GF-D8 (cell line): ENCODE data around the gene KRTAP12-3.
"Not testable (repeated sequence)": the region's sequence is repeated elsewhere in the genome, so short reads cannot be mapped to it uniquely, and the experiment has no call there.

ENCODE experiments used
- DNase-seq: peaks from one replicate; lab custom pipeline; 2025; lab: John Stamatoyannopoulos, UW

The KRTAP12-3 gene

DNA sequence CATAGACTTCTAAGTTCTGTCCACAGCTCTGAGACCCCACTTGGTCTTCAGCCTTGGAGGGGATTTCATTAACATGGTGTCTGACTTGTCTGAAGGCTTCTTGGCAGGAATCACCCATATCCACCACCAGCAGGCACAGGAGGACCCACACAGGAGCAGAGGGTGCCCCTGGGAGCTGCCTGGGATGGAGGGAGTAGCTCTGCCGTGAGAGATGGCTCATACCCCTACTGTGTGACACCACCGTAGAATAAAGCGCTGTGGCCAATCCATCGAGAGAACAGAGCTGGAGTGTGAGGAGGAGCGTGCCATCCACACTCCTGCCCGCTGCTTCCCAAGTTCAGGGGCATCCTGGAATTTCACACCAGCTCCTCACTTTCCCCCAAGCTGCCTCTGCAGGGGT lies 27.3 kb downstream of the KRTAP12-3 start:
- DNase-seq: not testable (repeated sequence)

DNA sequence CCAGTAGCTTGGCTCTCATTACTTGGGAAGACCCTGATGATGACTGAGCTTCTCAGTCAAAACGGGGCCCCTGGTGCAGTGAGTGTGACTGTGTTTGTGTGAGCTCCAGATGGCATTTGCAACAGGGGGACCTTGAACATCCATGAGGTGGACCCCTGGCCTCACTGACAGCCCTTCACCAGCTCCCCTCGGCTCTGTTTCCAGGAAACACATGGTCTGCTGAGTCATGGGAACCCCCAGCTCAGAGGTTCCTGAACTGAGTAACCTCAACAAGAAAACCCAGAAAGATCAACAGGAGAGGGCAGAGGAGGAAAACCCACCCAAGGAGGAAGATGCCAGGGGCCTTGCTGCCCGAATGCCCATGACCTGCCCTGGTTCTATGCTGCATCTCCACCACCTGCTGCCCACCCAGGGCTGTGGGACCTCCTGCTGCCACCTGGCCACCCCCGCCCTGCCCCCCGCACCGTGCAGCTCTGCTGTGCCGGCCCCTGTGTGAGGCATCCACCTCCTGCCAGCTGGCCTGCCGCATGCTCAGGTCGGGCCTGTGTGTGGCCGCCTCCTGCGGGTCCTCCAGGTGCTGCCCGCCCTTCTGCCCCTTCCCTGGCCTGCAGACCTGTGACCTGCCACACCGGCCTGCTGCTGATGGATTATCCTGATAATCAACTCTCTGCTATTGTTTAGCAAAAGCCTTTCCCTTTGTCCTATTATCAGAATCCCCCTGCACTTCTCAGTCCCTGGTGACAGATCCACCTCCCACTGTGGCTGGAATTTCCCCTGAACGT lies 28.5 kb downstream of the KRTAP12-3 start:
- DNase-seq: no peak

DNA sequence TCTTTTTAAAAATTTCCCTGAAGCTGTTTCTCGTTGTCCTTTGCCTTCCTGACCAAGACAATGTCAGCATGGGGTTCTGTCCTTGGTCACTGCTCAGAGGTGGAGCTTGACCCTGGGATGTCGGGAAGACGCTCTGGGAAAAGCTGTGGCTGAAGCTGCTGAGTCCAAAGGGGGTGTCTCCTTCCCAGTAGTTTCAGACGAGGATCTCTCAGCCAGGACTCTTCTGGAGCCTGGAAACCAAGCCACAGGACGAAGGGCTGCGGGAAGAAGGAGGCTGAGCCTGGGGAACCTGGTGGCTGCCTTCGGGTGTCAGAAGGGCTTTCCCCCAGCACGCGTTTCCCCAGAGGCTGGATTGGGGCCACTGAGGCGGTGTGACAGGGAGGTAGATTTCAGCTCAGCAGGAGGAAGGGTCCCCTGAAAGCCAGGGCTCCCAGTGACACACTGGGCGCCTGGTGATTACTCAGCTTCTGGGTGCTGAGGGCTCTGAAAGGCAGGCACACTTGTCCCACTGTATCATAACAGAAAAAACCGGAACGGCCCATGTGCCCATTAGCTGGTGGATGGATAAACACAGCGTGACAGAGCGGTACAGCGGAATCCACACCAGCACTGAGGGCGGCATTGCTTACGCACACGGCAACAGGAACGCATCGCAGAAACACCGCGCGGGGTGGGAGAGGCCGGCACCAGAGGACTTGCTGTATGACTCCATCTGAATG lies 29.3 kb downstream of the KRTAP12-3 start:
- no peak for DNase-seq

DNA sequence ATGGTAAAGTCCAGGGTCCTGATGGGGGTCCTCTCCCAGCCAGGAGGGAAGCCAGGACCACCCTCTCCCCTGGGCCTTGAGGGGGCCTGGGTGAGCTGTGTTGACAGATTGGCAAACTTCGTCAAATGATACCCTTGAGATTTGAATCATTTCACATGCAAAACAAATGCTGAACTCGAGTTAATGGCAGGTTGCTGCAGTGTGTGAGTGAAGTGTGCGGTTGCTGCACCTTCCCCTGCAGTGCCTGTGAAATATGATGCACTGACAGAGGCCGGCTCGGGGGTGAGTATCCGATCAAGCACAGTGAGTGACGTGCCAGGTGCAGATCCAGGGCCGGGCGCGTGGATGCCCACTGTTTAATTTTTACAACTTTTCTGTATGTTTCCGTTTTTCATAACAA lies 29.9 kb downstream of the KRTAP12-3 start:
- no peak for DNase-seq

- not testable (repeated sequence) for DNase-seq
These were observed 32.0 kb downstream of the KRTAP12-3 start for GRCh38 chr21:44689740-44690139.

- no peak for DNase-seq
These were observed 34.0 kb downstream of the KRTAP12-3 start for GRCh38 chr21:44691686-44692085.

GRCh38 chr21:44692798-44693512 lies 35.2 kb downstream of the KRTAP12-3 start:
- DNase-seq: no peak

DNA sequence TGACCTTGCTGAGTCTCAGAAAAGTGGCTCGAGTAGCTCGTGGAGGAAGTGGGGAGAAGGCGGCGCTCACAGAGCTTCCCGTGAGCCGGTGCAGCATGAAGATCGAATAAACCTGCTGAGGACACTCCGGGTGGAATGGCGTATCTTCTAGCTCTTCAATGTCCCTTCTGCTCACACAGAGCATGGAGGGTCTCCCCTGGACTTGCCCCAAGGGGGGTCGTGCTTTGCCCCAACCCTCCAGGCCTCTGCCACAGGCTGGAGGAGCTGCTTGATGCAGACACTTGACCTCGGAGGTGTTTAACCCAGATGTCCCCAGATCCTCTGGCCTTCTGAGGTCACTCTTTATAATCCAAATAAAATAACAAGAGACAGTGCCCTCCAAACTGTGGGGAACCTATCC lies 37.0 kb downstream of the KRTAP12-3 start:
- DNase-seq: no peak

GRCh38 chr21:44695184-44695583 lies 37.5 kb downstream of the KRTAP12-3 start:
- no peak for DNase-seq

- DNase-seq: no peak
These were observed 37.9 kb downstream of the KRTAP12-3 start for GRCh38 chr21:44695641-44696040.

DNA sequence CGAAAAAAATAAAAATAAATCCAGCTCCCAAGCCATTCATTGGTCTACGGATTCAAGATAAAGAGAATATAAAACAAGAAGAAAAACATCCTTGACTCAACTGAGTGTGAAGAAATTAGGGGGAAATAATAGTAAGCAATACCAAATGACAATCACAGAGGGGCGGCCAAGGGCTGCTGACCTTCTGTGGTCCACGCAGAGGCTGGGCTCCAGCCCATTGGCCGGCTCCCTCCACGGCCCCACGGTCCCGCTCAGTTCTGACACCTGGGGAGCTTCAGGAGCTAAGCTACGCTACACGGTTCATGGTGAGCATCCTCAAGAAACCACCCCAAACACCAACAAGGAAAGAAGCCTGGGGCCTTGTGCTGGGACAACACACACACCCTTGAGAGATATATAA lies 38.8 kb downstream of the KRTAP12-3 start:
- no peak for DNase-seq

DNA sequence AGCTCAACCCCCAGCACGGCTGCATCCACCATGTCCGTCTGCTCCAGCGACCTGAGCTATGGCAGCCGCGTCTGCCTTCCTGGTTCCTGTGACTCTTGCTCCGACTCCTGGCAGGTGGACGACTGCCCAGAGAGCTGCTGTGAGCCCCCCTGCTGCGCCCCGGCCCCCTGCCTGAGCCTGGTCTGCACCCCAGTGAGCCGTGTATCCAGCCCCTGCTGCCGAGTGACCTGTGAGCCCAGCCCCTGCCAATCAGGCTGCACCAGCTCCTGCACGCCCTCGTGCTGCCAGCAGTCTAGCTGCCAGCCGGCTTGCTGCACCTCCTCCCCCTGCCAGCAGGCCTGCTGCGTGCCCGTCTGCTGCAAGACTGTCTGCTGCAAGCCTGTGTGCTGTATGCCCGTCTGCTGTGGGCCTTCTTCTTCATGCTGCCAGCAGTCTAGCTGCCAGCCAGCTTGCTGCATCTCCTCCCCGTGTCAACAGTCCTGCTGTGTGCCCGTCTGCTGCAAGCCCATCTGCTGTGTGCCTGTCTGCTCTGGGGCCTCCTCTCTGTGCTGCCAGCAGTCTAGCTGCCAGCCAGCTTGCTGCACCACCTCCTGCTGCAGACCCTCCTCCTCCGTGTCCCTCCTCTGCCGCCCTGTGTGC lies 39.6 kb downstream of the KRTAP12-3 start, which contains the start of gene KRTAP10-12:
Gene KRTAP10-12 (plus strand): TSS at position 1 of the 639 bp plus-strand sequence. CDS start 30 bp downstream, at position 31.
- DNase-seq: not testable (repeated sequence)

GRCh38 chr21:44697811-44698734 lies 40.3 kb downstream of the KRTAP12-3 start:
- DNase-seq: no peak

DNA sequence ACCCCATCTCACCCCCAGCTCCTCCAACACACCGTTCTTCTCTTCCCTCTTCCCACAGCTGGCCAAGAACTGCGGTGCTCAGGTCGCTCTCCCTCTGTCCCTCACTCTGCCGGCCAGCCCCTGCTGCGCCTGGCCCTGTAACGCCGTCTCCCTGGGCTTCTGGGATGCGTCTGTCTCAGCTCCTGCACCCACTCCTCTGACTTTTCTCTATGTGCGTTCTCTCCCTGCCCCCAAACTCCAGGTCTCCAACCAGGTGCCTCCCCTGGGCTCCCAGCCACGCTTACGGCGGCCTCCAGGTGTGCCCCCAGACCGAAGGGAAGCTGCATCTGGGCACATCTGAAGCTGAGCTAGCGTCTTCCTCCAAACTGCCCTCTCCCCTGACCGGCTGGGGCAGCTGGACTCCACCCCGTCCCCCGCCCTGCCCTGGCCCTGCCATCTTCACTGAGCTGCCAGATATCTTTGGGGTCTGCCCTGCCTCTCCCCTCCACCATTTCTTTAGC lies 41.8 kb downstream of the KRTAP12-3 start:
- no peak for DNase-seq

DNA sequence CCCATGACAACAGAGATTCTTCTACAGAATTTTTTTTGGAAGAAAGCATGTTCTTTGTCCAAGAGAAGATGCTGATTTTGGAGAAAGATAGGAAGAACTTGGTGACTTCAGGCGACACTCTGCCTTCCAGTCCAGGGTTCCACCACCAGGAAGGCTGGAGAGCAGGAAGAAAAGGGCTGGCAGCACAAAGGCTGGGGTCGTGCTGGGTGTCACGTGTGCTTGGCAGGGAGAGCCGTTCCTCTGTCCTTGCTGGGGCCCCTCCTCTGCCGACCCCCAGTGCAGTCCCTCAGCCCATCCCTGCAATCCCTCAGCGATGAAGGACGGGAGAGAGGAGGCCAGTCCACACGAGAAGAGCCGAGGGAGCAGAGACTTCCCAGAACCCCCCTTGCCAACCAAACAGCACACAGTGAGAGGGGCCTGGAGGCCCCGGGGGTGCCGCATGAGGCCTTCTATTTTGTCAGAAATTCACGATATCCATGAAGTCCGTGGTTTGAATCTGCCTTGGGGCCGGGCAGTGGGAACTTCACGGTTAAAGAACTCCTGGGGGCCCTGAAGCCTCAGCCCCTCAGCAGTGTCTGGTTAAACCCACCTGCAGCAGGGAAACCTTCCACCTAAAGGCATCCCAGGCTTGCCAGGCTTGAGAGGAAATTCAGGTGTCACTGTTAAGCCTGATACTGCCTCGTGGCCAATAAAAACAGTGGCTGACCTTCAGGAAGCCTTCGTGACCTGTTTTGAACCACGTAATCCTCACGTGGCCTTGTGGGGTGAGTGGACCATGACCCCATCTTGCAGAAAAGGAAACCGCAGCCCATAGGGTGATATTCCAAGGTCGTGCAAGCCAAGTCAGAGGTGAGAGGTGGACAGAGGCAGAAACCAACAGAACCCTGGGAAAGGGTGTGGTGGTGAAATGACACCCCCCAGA lies 42.6 kb downstream of the KRTAP12-3 start:
- no peak for DNase-seq

DNA sequence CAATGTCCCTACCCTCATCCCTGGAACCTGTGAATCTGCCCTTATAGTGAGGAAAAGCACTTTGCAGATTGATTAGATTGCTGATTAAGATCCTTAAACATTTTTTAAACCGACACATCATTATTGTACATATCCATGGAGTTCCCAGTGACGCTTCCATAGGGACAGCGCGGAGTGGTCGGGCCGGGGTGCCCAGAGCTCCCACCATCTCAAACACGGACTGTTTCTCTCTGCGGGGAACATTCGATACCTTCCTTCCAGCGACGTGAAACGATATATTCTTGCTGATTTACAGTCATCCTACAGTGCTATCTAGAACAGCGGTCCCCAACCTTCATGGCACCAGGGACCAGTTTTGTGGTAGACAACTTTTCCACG lies 43.3 kb downstream of the KRTAP12-3 start:
- DNase-seq: no peak

- DNase-seq: no peak
These were observed 43.8 kb downstream of the KRTAP12-3 start for GRCh38 chr21:44701541-44701940.

DNA sequence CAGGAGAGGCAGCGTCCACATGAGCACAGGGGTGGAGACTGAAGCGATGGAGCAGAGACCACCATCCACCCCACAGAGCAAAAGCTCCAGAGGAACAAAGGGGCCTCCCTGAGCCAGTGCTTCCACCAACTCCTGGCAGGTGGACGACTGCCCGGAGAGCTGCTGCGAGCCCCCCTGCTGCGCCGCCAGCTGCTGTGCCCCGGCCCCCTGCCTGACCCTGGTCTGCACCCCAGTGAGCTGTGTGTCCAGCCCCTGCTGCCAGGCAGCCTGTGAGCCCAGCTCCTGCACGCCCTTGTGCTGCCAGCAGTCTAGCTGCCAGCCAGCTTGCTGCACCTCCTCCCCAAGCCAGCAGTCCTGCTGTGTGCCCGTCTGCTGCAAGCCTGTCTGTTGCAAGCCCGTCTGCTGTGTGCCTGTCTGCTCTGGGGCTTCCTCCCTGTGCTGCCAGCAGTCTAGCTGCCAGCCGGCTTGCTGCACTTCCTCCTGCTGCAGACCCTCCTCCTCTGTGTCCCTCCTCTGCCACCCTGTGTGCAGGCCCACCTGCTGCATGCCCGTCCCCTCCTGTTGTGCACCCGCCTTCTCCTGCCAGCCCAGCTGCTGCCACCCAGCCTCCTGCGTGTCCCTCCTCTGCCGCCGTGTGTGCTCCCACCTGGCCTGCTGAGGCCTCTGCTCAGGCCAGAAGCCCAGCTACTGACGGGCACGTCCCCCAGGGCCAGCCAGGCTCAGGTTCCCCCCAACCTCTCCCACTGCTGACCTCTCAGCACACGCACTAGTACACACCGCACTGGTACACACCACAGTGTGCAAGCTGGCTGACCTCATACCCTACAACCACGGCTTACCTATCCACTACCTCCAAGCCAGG lies 44.6 kb downstream of the KRTAP12-3 start:
- DNase-seq: no peak
